Activated naive CD8-positive, alpha-beta T cell treated with anti-CD3 and anti-CD28 coated beads, Interleukin-2, amount 50 U/mL, for 24 hours (primary cell): Measurements from ENCODE around the gene ELF1.
"Not testable (repeated sequence)": the region's sequence is repeated elsewhere in the genome, so short reads cannot be mapped to it uniquely, and the experiment has no call there.

Source experiments
- ATAC-seq: fragments of 150-1000 bp; cut with Tn5 transposase; one replicate; pipeline ENCODE4 v1.10.0; 2021
- DNase-seq: peaks from one replicate; pipeline ENCODE4 v3.0.0; 2021
- H3K27ac Mint-ChIP-seq: one replicate; pipeline ENCODE4 v1.8.0; 2021; ENCODE audit warnings: mild to moderate bottlenecking, mixed read lengths
- H3K27me3 Mint-ChIP-seq: one replicate; pipeline ENCODE4 v1.8.0; 2021; ENCODE audit warnings: mixed read lengths
- H3K36me3 Mint-ChIP-seq: one replicate; pipeline ENCODE4 v1.8.0; 2021; ENCODE audit warnings: low read depth, mixed read lengths
- H3K4me1 Mint-ChIP-seq: one replicate; pipeline ENCODE4 v1.8.0; 2021; ENCODE audit warnings: mixed read lengths
- H3K4me3 Mint-ChIP-seq: one replicate; pipeline ENCODE4 v1.8.0; 2021; ENCODE audit warnings: mild to moderate bottlenecking, moderate library complexity, mixed read lengths
- H3K9me3 Mint-ChIP-seq: one replicate; pipeline ENCODE4 v1.8.0; 2021; ENCODE audit warnings: mixed read lengths

ELF1 gene

DNA sequence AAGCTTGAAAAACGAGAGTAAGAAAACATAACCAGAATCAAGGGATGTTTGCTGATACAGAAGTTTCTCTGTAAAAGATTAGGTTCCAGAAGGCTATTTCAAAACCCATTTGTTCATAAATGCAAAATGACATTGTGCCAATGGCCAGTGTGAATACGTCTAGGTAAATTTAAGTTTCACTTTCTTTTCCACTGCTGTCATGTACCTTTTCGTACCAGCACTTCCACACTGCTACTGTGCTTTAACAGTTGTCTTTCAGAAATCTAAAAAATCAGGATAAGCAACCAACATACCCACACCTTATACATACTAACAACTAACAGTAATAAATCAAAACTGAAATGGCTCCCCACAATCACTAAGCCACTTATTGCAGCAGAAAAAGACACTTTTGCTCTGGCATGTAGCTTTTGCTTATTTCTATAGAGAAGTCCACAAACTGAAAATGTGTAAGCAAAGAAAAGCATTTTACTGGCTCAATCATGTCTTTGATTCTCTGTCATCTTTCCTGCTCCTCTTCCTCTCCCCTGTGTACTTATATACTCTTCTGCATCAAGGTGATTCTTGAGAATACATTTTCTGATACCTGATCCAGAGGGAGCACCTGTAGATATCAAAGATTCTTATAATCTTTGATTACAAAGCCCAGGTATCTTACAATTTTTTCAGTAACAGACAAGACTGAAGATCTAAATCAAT lies 34.3 kb downstream of the ELF1 start:
- H3K36me3 Mint-ChIP-seq = peaks cover 12% of the 10 kb centered on the region
- H3K27ac Mint-ChIP-seq = peak overlapping the region; percentile 93
- peaks cover 69% of the 10 kb centered on the region for H3K4me1 Mint-ChIP-seq
- H3K27me3 Mint-ChIP-seq = no peaks in the 10 kb centered on the region
- H3K9me3 Mint-ChIP-seq = no peaks in the 10 kb centered on the region
- DNase-seq = no peak
- peak overlapping the region; percentile 91 for H3K4me3 Mint-ChIP-seq
- peak; percentile 55 for ATAC-seq

DNA sequence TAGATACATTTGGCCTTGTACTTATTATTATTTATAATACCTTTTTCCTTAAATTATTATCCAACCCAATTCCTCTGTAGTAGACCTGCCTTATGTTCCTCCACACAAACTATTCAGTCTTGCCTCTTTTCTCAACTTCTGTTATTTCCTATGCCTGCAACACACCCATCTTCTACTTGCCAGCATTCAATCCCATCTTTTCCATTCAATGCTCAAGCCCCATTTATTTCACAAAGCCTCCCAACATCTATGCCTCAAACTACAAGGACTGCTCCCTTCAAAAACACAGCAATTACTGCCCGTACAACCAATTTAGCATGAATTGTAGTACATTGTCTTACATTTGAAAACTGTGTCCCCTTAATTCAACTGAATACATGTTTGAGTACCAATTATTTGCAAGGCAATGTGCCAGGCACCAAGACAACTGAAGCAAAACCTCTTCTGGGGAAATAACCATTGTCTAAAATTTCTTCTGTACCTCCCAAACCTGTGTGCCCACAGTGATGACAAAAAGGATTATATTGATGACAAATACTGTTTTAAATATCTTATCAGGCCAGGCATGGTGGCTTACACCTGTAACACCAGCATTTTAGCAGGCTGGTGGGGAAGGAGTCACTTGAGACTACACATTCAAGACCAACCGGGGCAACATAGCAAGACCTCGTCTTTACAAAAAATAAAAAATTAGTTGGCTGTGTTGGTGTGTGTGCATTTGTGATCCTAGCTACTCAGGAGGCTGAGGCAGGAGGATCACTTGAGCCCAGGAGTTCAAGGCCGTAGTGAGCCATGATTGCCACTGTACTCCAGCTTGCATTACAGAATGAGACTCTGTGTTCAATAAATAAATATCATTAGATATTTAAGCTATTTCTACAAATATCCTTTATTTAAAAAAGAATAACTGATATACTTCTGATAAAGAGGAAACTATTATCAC lies 35.1 kb downstream of the ELF1 start:
- Mint-ChIP-seq H3K4me3 (peak overlapping the region; percentile 91), H3K27me3 (no peaks in the 10 kb centered on the region), H3K4me1 (peaks cover 71% of the 10 kb centered on the region), H3K36me3 (peaks cover 12% of the 10 kb centered on the region), H3K9me3 (no peaks in the 10 kb centered on the region), H3K27ac (peak overlapping the region; percentile 93)
- DNase-seq = no peak
- ATAC-seq = peak; percentile 26

DNA sequence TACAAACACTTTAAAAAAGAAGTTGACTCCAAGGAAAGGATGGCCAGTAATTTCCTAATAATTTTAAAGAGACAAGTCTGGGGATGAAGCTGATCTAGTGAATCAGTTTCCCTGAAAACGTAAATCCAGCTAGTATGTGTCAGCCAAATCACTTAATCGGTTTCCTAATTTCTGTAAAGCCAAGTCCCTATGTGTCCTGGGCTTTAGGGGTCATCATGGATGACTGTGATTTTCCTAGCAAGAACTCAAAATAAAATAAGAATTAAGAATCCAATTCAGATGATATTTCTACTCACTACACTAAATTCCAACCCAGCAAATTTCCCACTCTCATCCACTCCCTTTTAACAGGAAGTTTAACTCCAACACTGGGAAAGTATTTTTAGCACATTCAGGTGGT lies 35.9 kb downstream of the ELF1 start:
- H3K27me3 Mint-ChIP-seq = no peaks in the 10 kb centered on the region

DNA sequence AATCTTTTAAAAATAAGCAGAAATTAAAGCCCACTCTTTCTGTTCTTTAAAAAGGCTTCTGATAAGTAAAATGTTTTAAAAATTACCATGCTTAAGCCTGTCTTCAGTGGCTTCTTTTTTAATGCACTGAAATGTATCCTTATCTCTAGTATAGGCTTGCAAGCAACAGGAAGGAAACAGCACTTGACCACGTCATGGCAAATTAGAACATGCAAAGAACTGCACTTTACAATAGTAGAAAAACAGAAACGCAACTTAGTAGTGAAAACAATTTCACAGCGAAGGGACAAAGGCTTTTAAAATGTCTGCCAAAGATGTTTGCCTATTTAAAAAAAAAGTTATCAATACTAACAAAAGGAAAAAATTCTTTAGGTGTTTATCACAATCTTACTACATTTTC lies 36.3 kb downstream of the ELF1 start:
- ATAC-seq (peak; percentile 81), DNase-seq (peak; percentile 38)
- H3K4me3 Mint-ChIP-seq = peak overlapping the region; percentile 91
- peaks cover 71% of the 10 kb centered on the region for H3K4me1 Mint-ChIP-seq
- no peaks in the 10 kb centered on the region for H3K27me3 Mint-ChIP-seq
- H3K27ac Mint-ChIP-seq = peak overlapping the region; percentile 93
- H3K36me3 Mint-ChIP-seq = peaks cover 17% of the 10 kb centered on the region
- H3K9me3 Mint-ChIP-seq = no peaks in the 10 kb centered on the region

More for the DNA sequence above, 35.9 kb downstream of the ELF1 start:
- ATAC-seq (no peak), DNase-seq (no peak)
- Mint-ChIP-seq H3K4me3 (peak overlapping the region; percentile 91), H3K4me1 (peaks cover 71% of the 10 kb centered on the region), H3K27ac (peak overlapping the region; percentile 93), H3K9me3 (no peaks in the 10 kb centered on the region), H3K36me3 (peaks cover 12% of the 10 kb centered on the region)

DNA sequence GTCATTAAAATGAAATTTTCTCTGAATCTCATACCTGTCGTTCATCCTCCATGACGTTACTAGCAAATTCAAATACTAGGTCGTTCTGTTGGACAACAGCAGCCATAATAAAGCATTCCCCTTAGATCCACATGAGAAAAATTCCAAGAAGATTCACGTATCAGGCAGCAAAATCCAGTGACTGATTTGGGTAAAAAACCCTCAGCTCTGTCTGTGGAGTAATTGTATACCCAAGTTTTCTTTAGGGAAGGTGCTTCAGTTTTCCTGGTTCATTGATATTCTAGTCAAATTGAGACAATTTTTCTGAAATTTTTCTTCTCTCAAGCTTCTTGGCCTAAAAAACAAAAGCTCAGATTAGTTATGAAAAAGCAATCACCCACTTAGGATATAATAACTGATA lies 37.2 kb downstream of the ELF1 start:
- Mint-ChIP-seq H3K9me3 (no peaks in the 10 kb centered on the region), H3K27me3 (no peaks in the 10 kb centered on the region), H3K36me3 (peaks cover 19% of the 10 kb centered on the region), H3K4me3 (peak overlapping the region; percentile 91), H3K27ac (peak overlapping the region; percentile 93), H3K4me1 (peaks cover 77% of the 10 kb centered on the region)
- DNase-seq (no peak), ATAC-seq (no peak)

DNA sequence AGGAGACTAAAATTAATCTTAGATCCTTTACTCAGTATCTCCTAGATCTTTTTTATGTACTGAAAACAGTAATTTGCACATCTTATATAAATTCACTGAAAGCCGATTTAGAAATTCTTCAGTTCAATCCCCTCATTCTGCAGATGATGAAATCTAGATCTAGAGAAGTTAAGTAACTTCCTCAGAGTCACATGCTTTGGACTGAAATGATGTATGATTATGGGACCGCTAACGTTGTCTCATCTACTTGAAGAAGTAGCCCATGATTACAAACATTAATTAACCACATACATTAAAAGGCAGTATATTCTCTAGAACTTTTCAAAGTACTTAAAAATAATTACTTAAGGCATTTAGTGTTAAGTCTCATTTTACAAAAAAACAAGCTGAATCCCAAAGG lies 37.8 kb downstream of the ELF1 start:
- Mint-ChIP-seq H3K4me3 (peak overlapping the region; percentile 91), H3K36me3 (peaks cover 21% of the 10 kb centered on the region), H3K4me1 (peaks cover 80% of the 10 kb centered on the region), H3K27ac (peak overlapping the region; percentile 93), H3K27me3 (no peaks in the 10 kb centered on the region), H3K9me3 (no peaks in the 10 kb centered on the region)
- ATAC-seq (no peak), DNase-seq (no peak)

DNA sequence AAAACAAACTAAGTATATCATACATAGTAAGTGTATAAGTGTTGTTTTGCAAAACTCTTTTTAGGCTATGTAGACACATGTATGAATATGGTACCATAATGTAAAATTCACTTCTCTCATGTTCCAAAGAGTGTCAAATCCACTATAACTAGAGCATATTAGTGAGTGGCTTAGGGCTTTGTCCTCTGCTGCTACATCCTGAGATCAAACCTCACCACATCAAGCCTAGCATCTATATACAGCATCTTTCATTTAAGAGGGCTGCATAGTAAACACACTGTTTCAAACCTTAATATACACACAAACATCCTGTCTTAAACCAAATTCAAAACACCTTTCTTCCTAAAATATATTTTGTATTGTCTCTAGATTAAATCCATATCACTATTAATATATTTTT lies 38.7 kb downstream of the ELF1 start:
- DNase-seq (no peak), ATAC-seq (no peak)
- no peaks in the 10 kb centered on the region for H3K27me3 Mint-ChIP-seq
- H3K27ac Mint-ChIP-seq = peak overlapping the region; percentile 93
- peak overlapping the region; percentile 91 for H3K4me3 Mint-ChIP-seq
- H3K4me1 Mint-ChIP-seq = peaks cover 80% of the 10 kb centered on the region
- H3K9me3 Mint-ChIP-seq = no peaks in the 10 kb centered on the region
- peaks cover 25% of the 10 kb centered on the region for H3K36me3 Mint-ChIP-seq

DNA sequence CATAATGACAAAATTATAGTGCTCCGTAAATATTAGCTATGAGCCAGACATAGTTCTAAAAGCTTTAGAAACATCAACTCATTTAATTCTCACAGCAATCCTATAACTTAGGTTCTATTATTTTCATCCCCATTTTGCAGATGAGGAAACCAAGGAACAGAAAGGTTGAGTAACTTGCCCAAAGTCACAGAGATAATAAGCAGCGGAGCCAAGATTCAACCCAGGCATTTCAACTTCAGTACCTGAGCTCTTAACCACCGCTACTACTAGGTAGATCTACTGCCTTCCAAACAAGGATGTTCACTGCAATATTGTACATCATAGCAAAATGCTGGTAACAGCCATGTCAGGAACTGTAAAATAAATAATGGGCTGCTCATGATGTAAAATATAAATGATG lies 39.9 kb downstream of the ELF1 start:
- no peaks in the 10 kb centered on the region for H3K9me3 Mint-ChIP-seq
- peak overlapping the region; percentile 91 for H3K4me3 Mint-ChIP-seq
- no peak for ATAC-seq
- peaks cover 83% of the 10 kb centered on the region for H3K4me1 Mint-ChIP-seq
- peak overlapping the region; percentile 93 for H3K27ac Mint-ChIP-seq
- no peak for DNase-seq
- H3K36me3 Mint-ChIP-seq = peaks cover 25% of the 10 kb centered on the region
- H3K27me3 Mint-ChIP-seq = no peaks in the 10 kb centered on the region

DNA sequence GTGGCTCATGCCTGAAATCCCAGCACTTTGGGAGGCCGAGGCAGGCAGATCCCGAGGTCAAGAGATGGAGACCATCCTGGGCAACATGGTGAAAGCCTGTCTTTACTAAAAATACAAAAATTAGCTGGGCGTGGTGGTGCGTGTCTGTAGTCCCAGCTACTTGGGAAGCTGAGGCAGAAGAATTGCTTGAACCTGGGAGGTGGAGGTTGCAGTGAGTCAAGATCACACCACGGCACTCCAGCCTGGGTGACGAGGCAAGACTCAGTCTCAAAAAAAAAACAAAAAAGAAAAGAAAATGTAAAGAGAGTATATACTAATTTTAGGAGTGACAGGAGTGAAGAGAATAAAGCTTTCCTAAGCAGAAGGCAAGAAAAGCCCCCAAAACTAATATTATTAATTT lies 41.0 kb downstream of the ELF1 start:
- H3K27me3 Mint-ChIP-seq, H3K9me3 Mint-ChIP-seq, ATAC-seq, DNase-seq: not testable (repeated sequence)
- peaks cover 25% of the 10 kb centered on the region for H3K36me3 Mint-ChIP-seq
- H3K4me1 Mint-ChIP-seq = peaks cover 83% of the 10 kb centered on the region
- H3K27ac Mint-ChIP-seq = peak overlapping the region; percentile 93
- H3K4me3 Mint-ChIP-seq = peak overlapping the region; percentile 91

DNA sequence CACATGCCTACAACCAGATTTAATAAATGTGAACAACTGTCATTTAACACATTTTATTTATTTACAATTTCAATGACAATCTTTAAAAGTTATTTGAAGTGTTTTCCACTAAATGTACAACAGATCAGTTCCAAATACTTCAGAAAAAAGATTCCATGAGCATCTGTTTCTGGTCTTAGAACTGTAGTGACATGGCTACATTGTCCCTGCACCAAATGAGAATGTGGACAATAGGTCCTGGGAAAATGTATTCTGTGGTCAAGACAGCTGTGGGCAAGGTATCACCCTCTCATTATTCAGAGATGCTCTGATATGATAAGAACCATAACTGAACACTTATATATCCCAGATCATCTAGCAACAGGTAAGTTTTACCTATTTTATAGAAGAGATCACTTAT lies 43.7 kb downstream of the ELF1 start:
- H3K27me3 Mint-ChIP-seq = no peaks in the 10 kb centered on the region
- H3K36me3 Mint-ChIP-seq = peaks cover 17% of the 10 kb centered on the region
- DNase-seq (no peak), ATAC-seq (no peak)
- H3K4me1 Mint-ChIP-seq = peaks cover 96% of the 10 kb centered on the region
- peak overlapping the region; percentile 91 for H3K4me3 Mint-ChIP-seq
- no peaks in the 10 kb centered on the region for H3K9me3 Mint-ChIP-seq
- peak overlapping the region; percentile 89 for H3K27ac Mint-ChIP-seq

DNA sequence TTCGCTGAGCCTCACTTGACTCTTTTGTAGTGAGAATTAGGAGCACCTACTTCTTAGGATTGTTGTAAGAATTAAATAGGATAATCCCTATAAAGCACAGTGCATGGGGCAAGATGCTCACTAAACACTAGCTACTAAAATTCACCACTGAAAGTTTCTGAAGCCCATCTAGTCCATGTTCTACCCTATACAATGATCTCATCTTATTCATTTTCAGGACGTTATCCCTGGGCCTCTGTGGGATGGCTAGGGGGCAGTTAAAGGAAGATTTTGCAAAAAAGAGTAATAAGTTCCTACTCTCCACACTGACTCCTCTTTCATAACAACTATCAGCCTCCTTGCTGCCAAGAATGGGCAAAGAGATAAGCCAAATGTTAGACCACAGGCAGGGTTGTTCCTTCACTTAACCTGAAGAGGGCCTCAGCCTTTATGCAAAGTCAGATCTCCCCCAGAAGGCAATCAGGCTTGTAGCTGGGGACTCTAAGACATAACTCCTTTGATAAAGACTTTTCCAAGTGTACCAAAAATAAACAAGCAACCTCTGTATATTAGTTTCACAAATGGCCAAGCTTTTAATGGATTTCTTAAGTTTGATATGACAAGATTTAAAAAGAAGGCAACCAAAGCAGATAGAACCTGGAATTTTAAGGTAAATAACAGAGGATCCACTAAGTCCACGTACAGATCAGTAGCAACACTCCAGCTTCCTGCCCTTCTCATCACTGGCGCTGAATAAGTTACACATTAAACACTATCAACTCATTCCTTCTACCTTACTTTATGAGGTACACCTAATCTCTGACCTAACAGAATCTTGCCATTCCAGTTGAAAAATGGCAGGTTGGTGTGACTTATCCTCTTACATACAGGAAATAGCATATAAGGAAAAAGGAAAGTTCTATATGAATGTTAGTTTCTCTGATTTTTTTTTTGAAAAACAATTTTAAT lies 44.4 kb downstream of the ELF1 start:
- no peaks in the 10 kb centered on the region for H3K27me3 Mint-ChIP-seq
- no peak for DNase-seq
- H3K36me3 Mint-ChIP-seq = peaks cover 17% of the 10 kb centered on the region
- peak overlapping the region; percentile 49 for H3K4me3 Mint-ChIP-seq
- ATAC-seq = peak; percentile 93
- H3K9me3 Mint-ChIP-seq = no peaks in the 10 kb centered on the region
- H3K27ac Mint-ChIP-seq = peak overlapping the region; percentile 89
- peaks cover 96% of the 10 kb centered on the region for H3K4me1 Mint-ChIP-seq

DNA sequence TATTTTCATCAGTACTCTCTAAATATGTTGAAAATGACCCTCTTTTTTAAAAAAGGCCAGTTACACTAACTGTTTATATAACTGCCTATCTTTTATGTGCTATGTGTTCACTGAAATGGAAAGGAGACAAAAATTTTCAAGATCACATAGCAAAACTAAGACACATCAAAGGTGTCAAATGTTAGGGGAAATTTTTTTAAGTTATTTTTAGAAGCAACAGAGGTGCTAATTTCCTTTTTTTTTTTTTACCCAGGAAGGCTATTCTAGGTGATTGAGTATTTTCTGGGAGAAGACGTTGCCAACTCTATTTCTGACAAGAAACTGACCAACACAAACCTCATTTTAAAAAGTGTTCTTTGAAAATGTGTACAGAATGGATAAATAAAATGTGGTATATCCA lies 45.7 kb downstream of the ELF1 start:
- ATAC-seq = no peak
- H3K36me3 Mint-ChIP-seq = peaks cover 19% of the 10 kb centered on the region
- peaks cover 98% of the 10 kb centered on the region for H3K4me1 Mint-ChIP-seq
- DNase-seq = no peak
- peak overlapping the region; percentile 72 for H3K27ac Mint-ChIP-seq
- H3K9me3 Mint-ChIP-seq = no peaks in the 10 kb centered on the region
- peak overlapping the region; percentile 57 for H3K4me3 Mint-ChIP-seq
- H3K27me3 Mint-ChIP-seq = no peaks in the 10 kb centered on the region

DNA sequence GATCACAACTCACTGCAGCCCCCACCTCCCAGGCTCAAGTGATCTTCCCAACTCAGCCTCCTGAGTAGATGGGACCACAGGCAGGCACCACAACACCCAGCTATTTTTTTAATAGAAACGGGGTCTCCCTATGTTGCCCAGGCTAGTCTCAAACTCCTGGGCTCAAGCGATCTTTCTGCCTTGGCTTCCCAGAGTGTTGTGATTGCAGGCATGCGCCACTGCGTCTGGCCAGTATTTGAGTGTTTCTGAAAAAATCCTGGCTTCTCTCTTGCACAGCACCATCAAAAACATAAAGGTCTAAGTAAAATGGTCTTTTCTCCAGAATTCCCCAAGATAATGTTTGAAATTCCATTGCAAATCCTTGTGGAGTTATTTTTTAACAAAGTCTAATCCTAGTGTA lies 47.8 kb downstream of the ELF1 start:
- Mint-ChIP-seq H3K27me3 (no peaks in the 10 kb centered on the region), H3K36me3 (peaks cover 17% of the 10 kb centered on the region), H3K27ac (peak overlapping the region; percentile 75), H3K9me3 (no peaks in the 10 kb centered on the region), H3K4me3 (no peak overlapping the region), H3K4me1 (peaks cover 97% of the 10 kb centered on the region)
- ATAC-seq (no peak), DNase-seq (no peak)

DNA sequence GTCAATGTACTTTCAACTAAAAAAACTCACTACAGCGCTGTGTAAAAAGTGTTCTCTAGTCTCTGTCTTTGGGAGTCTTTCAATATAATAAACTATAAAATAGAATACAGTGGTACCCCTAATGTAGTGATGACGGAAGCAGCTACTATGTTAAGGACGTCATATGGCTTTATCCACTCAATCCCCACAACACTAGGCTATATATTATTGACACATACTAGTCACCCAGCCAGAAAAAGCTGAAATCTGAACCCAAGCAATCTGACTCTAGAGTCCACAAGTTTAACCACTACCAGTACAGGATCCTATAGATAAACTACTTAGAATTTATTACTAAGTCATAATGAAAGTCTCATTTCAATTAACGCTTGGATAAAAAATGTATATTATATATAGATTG lies 48.3 kb downstream of the ELF1 start:
- ATAC-seq (no peak), DNase-seq (no peak)
- H3K27ac Mint-ChIP-seq = peak overlapping the region; percentile 75

More for the DNA sequence above, 48.3 kb downstream of the ELF1 start:
- Mint-ChIP-seq H3K9me3 (no peaks in the 10 kb centered on the region), H3K36me3 (peaks cover 13% of the 10 kb centered on the region), H3K4me3 (no peak overlapping the region), H3K4me1 (peaks cover 97% of the 10 kb centered on the region), H3K27me3 (no peaks in the 10 kb centered on the region)
